Stomach (tissue), 4 donors: ENCODE measurements around the gene DTD1.

Experiments used
- CTCF ChIP-seq, 7 experiments: fragments of 450-650 bp in 4 of 7; fragments of 200-600 bp in 3 of 7; sonication (generic) in 3 of 7; IDR thresholded peaks; one replicate each; pipeline ENCODE4 v1.5.1; 2016 to 2019; ENCODE audit warnings: antibody characterized with exemption in 7 of 7, control low read depth in 2 of 7, mild to moderate bottlenecking in 1 of 7
- POLR2A ChIP-seq, 4 donors: fragments of 450-650 bp; IDR thresholded peaks; one replicate each; pipeline ENCODE4 v1.6.1; 2016; ENCODE audit warnings: antibody characterized with exemption in 4 of 4, control low read depth in 2 of 4, mild to moderate bottlenecking in 1 of 4, moderate library complexity in 1 of 4
- POLR2AphosphoS5 ChIP-seq, 3 donors: sonication (generic); formaldehyde crosslinking; IDR thresholded peaks; one replicate each; pipeline ENCODE4 v1.6.1; 2016; ENCODE audit warnings: antibody characterized with exemption in 3 of 3

- TF ChIP-seq POLR2A (IDR thresholded peaks at IDR 0.05) (no peak), CTCF (IDR thresholded peaks at IDR 0.05) (peak in 4 of 7 experiments; percentile 15 to 74 (median 71)), POLR2AphosphoS5 (IDR thresholded peaks at IDR 0.05) (peak in 2 of 3 donors; percentile 10 to 36)
Measured at GRCh38 chr20:18587665-18588573, at the start of gene DTD1.
